ENCODE data around the gene DHX58.

The DHX58 gene

DNA sequence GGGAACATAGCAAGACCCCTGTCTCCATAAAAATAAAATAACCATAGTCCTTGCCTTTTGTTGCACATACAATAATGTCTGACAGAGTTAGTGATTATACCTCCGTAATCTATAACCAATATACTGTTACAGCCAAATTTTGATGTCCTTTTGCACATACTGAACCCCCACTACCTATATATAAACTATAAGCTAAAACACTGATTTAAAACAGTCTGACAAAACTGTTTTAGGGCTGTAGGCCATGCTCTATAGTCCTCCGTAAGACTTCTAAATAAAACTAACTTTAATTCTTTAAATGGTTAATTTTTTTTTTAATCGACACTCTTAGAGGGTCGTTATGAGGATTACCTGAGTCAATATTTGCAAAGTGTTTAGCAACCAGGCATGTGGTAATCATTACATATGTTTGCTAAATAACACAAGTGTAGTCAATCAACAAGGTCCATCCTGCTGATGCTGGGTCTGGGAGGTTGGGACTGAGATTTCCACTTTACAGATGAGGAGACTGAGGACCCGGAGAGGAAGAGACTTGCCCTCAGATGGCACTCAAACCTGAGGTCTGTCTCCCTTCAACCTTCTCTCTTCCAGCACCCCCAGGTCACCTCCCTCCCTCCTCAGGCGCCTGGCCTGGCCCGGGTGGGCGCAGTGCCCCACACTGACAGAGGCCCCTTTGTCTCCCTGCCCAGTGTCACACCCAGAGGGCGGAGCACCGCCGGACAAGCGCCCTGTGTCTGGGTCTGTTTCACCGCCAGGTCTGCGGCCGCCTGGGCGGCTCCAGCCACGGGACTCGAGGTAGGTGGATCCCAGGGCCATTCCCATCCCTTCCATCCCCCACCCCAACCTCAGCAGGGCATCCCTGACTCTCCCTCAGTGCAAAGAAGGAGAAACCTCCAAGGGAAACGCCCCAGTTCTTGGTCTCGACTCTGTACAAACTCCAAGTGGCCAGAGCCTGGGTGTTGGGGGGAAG, 24.5 kb downstream of the DHX58 start:
- TF ChIP-seq, protein P1, sequence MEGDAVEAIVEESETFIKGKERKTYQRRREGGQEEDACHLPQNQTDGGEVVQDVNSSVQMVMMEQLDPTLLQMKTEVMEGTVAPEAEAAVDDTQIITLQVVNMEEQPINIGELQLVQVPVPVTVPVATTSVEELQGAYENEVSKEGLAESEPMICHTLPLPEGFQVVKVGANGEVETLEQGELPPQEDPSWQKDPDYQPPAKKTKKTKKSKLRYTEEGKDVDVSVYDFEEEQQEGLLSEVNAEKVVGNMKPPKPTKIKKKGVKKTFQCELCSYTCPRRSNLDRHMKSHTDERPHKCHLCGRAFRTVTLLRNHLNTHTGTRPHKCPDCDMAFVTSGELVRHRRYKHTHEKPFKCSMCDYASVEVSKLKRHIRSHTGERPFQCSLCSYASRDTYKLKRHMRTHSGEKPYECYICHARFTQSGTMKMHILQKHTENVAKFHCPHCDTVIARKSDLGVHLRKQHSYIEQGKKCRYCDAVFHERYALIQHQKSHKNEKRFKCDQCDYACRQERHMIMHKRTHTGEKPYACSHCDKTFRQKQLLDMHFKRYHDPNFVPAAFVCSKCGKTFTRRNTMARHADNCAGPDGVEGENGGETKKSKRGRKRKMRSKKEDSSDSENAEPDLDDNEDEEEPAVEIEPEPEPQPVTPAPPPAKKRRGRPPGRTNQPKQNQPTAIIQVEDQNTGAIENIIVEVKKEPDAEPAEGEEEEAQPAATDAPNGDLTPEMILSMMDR (IDR thresholded peaks at IDR 0.05): no peak
- no peak overlapping the region for H3K27ac ChIP-seq
- peaks cover 5% of the 10 kb centered on the region for H3K27me3 ChIP-seq

DNA sequence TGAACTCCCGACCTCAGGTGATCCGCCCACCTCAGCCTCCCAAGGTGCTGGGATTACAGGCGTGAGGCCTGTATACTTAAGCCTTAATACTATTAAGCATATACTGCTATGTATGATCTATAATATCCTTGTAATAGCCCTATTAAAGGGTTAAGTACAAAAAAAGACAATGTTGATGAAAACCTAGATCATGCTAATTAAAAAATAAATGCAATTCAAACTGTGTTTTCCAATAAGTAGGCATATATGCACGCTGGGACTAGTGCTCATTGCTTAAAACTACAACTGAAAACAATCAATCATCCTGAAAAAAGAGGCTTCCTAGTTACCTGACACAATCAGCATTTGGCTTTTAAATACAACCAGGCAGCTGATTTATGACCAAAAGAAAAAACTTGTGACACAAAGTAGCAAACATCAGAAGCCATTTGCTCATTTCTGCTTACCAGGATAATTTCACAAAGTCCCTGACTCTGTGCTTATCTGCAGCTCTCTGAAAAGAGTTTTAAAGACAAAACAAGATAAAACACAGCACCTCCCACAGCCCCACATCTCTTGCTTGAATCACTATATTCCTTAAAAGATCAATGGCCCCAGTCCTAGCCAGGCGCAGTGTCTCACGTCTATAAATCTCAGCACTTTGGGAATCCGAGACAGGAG, 25.3 kb downstream of the DHX58 start:
- no peaks in the 10 kb centered on the region for H3K9me3 ChIP-seq
- peaks cover 5% of the 10 kb centered on the region for H3K27me3 ChIP-seq
- TF ChIP-seq, protein P1 (IDR thresholded peaks at IDR 0.05): no peak
- no peak overlapping the region for H3K4me3 ChIP-seq (ENCODE audit: low read depth in 1 of 2, low read length in 1 of 2)
- no peaks in the 10 kb centered on the region for H3K36me3 ChIP-seq
- H3K27ac ChIP-seq: no peak overlapping the region
- H3K4me1 ChIP-seq (ENCODE audit: control insufficient read depth in 1 of 2, insufficient read depth in 1 of 2, low read depth in 1 of 2, low read length in 1 of 2): no peaks in the 10 kb centered on the region

More for the DNA sequence above, 24.5 kb downstream of the DHX58 start:
- no peak overlapping the region for H3K4me3 ChIP-seq (ENCODE audit: low read depth in 1 of 2, low read length in 1 of 2)
- H3K36me3 ChIP-seq: no peaks in the 10 kb centered on the region
- no peaks in the 10 kb centered on the region for H3K9me3 ChIP-seq
- no peaks in the 10 kb centered on the region for H3K4me1 ChIP-seq (ENCODE audit: control insufficient read depth in 1 of 2, insufficient read depth in 1 of 2, low read depth in 1 of 2, low read length in 1 of 2)

DNA sequence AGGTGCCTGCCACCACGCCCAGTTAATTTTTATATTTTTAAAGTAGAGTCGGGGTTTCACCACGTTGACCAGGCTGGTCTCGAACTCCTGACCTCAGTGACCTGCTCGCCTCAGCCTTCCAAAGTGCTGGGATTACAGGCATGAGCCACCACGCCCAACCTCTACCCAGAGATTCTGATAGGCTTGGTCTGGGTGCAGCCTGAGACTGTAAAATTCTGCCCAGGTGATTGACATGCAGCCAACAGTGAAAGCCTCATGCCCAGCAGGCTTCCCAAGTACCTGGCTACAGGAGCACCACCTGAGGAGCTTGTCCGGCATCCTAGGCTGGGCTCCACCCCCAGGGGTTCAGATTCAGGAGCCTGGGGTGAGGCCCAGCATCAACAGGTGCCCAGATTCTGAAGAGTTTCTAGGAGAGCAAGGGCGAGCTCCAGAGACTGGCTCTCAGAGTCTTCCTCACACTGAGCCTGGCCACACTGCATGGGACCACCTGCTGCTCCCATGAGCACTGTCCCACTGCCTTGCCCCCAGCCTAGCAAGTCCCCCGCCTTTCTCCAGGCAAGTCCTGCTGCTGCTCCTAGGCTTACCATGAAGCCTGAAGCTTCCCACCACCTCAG, 30.9 kb downstream of the DHX58 start:
- Histone ChIP-seq H3K27me3 (peaks cover 4% of the 10 kb centered on the region), H3K27ac (no peak overlapping the region), H3K4me1 (ENCODE audit: control insufficient read depth in 1 of 2, insufficient read depth in 1 of 2, low read depth in 1 of 2, low read length in 1 of 2) (no peaks in the 10 kb centered on the region), H3K36me3 (no peaks in the 10 kb centered on the region), H3K9me3 (no peaks in the 10 kb centered on the region), H3K4me3 (ENCODE audit: low read depth in 1 of 2, low read length in 1 of 2) (no peak overlapping the region)
- TF ChIP-seq, protein P1 (IDR thresholded peaks at IDR 0.05): no peak

DNA sequence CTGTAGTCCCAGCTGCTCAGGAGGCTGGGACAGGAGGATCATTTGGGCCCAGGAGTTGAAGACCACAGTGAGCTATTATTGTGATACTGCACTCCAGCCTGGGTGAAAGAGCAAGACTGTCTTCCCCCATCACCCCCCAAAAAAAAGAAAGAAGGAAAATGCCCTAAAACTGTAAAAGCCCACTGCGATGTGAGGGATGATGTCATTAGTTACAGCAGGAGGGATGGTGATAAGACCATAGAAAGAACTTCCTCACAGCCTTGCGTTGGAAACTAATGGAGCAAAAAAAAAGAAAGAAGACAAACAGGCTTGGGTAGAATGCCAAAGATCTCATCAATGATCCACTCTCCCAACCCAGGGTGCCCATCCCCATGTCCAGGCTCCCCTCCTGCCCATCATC, 33.0 kb downstream of the DHX58 start:
- H3K27ac ChIP-seq: no peak overlapping the region
- peaks cover 10% of the 10 kb centered on the region for H3K27me3 ChIP-seq
- no peak overlapping the region for H3K4me3 ChIP-seq (ENCODE audit: low read depth in 1 of 2, low read length in 1 of 2)
- no peaks in the 10 kb centered on the region for H3K36me3 ChIP-seq
- TF ChIP-seq, protein P1 (IDR thresholded peaks at IDR 0.05): no peak
- H3K4me1 ChIP-seq (ENCODE audit: control insufficient read depth in 1 of 2, insufficient read depth in 1 of 2, low read depth in 1 of 2, low read length in 1 of 2): no peaks in the 10 kb centered on the region
- no peaks in the 10 kb centered on the region for H3K9me3 ChIP-seq

DNA sequence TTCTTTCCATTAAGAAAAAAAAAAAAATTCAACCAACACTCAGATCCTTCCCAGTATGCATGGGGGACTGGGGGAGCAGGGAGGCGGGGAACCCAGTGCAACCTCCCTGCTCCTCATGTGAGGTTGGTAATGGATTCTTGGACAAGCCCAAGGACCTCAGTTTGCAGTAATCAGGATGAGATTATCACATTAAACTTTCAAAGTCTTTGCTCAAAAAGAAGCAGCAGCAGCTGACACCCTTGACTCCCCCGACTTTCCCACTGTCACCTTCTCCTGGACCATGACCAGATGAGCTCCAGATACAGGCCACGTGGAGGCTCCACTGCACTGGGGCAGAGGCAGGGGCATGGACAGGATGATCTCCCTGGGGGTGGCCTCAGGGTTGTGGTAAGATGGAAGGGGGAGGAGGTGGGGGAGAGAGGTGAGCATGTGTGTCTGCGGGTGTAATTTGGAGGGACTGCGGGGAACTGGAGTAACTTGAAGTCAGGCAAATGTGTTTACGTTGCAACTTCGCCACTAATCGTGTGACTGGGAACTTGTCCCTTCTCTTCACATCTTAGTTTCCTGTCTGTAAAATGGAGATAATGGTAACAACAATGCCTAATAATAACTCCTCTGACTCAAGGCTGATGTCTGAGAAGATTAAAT, 34.0 kb downstream of the DHX58 start:
- peaks cover 19% of the 10 kb centered on the region for H3K27me3 ChIP-seq

More for the DNA sequence above, 34.0 kb downstream of the DHX58 start:
- TF ChIP-seq, protein P1 (IDR thresholded peaks at IDR 0.05): no peak
- no peaks in the 10 kb centered on the region for H3K4me1 ChIP-seq (ENCODE audit: control insufficient read depth in 1 of 2, insufficient read depth in 1 of 2, low read depth in 1 of 2, low read length in 1 of 2)
- no peaks in the 10 kb centered on the region for H3K9me3 ChIP-seq
- H3K36me3 ChIP-seq: no peaks in the 10 kb centered on the region
- no peak overlapping the region for H3K27ac ChIP-seq
- no peak overlapping the region for H3K4me3 ChIP-seq (ENCODE audit: low read depth in 1 of 2, low read length in 1 of 2)
